Neural cell (in vitro differentiated cells): ENCODE data around the gene THEM5.

Experiments
- EP300 ChIP-seq: fragments of 450-650 bp; conservative IDR thresholded peaks from 2 replicates; pipeline ENCODE4 v1.6.1; 2014; ENCODE audit warnings: antibody characterized with exemption, mild to moderate bottlenecking, moderate library complexity; ENCODE audit not compliant: poor library complexity, severe bottlenecking
- EZH2 ChIP-seq: fragments of 200-600, 300-800 bp; shearing (Covaris generic), sonication (generic); IDR thresholded peaks from 2 replicates; pipeline ENCODE4 v1.6.1; 2014; ENCODE audit warnings: antibody characterized with exemption, low read length, borderline replicate concordance, mild to moderate bottlenecking; ENCODE audit not compliant: insufficient read depth, poor library complexity, severe bottlenecking
- TF ChIP-seq, protein P1 (sequence below): fragments of 450-650 bp; IDR thresholded peaks from 2 replicates; pipeline ENCODE4 v1.5.1; 2014; ENCODE audit warnings: antibody characterized with exemption, mild to moderate bottlenecking, moderate library complexity; ENCODE audit not compliant: poor library complexity, severe bottlenecking

DNA sequence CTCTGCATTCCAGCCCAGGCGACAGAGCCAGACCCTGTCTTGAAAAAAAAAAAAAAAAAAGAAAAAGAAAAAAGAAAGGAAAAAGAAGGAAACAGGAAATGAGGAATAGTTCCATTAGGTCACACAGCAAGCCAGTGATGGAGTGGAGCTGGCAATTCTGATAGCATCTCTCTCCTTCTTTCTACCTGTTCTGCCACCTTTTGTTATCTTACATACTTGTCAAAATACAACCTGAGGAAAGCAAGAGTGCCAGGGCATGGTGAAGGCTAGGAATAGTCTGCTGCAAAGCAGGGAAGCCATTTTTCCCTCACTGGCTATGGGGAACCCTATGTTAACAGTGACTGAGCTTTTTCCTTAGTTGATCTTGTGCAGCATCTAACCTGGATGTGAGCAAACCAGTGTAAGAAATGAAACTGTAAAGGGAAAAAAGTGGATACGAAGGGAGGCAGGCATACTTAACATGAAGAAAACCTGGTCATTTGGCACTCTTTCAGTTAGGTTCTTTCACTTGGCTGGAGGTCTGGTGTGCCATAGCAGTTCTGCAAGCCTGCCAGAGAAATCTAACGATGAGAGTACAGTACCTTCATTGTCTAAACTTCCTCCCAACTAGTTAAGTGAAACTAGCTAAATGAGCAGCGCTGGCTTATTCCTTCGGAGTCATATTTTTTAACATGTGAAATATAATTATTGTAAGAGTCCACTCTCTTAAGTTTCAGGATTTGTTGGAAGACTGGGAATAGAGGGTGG, 17.9 kb upstream of the THEM5 start:
- TF ChIP-seq, protein P1, sequence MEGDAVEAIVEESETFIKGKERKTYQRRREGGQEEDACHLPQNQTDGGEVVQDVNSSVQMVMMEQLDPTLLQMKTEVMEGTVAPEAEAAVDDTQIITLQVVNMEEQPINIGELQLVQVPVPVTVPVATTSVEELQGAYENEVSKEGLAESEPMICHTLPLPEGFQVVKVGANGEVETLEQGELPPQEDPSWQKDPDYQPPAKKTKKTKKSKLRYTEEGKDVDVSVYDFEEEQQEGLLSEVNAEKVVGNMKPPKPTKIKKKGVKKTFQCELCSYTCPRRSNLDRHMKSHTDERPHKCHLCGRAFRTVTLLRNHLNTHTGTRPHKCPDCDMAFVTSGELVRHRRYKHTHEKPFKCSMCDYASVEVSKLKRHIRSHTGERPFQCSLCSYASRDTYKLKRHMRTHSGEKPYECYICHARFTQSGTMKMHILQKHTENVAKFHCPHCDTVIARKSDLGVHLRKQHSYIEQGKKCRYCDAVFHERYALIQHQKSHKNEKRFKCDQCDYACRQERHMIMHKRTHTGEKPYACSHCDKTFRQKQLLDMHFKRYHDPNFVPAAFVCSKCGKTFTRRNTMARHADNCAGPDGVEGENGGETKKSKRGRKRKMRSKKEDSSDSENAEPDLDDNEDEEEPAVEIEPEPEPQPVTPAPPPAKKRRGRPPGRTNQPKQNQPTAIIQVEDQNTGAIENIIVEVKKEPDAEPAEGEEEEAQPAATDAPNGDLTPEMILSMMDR, result no peak
- TF ChIP-seq EP300, result no peak
- TF ChIP-seq EZH2, result no peak
